HepG2 (cell line): Measurements from ENCODE around the gene GART. TPM values are rescaled to one million over a fixed set of nuclear protein-coding genes. Genes with fewer than 3 reads are reported as not detected.

Source experiments
- AHR ChIP-seq: IDR thresholded peaks from 2 replicates; pipeline ENCODE4 v1.6.1; 2018; ENCODE audit warnings: missing genetic modification reagents, missing compliant biosample characterization
- CSRNP1 ChIP-seq: sonication (generic); formaldehyde crosslinking; IDR thresholded peaks from 2 replicates; pipeline ENCODE4 v1.8.1; 2023; ENCODE audit warnings: mild to moderate bottlenecking, missing genetic modification reagents
- FOSL2 ChIP-seq: sonication (generic); formaldehyde crosslinking; IDR thresholded peaks from 2 replicates; pipeline ENCODE4 v1.4.0; 2020; ENCODE audit warnings: missing genetic modification reagents
- GABPA ChIP-seq, 2 experiments: IDR thresholded peaks; 2 replicates each; pipeline ENCODE4 v1.6.1; 2011 to 2016; ENCODE audit warnings: low read depth in 2 of 2, low read length in 1 of 2, missing biosample characterization in 1 of 2, missing genetic modification characterization in 1 of 2
- GRHL1 ChIP-seq: sonication (generic); formaldehyde crosslinking; conservative IDR thresholded peaks from 2 replicates; pipeline ENCODE4 v1.8.0; 2022; ENCODE audit warnings: missing genetic modification reagents
- MAX ChIP-seq: IDR thresholded peaks from 2 replicates; pipeline ENCODE4 v1.6.1; 2012; ENCODE audit warnings: inconsistent platforms
- MBD4 ChIP-seq: IDR thresholded peaks from 2 replicates; pipeline ENCODE4 v1.6.1; 2012; ENCODE audit warnings: low read length, inconsistent platforms, borderline replicate concordance
- MEF2D ChIP-seq: sonication (generic); formaldehyde crosslinking; IDR thresholded peaks from 2 replicates; pipeline ENCODE4 v1.5.1; 2020; ENCODE audit warnings: mild to moderate bottlenecking, missing genetic modification reagents
- MYC ChIP-seq: sonication (generic); formaldehyde crosslinking; IDR thresholded peaks from 2 replicates; pipeline ENCODE4 v1.9.0; 2021; ENCODE audit warnings: missing genetic modification reagents, borderline replicate concordance
- ONECUT2 ChIP-seq: sonication (generic); formaldehyde crosslinking; IDR thresholded peaks from 2 replicates; pipeline ENCODE4 v1.4.0; 2020; ENCODE audit warnings: missing genetic modification reagents
- RFX3 ChIP-seq: IDR thresholded peaks from 2 replicates; pipeline ENCODE4 v1.6.1; 2016; ENCODE audit warnings: missing biosample characterization, missing genetic modification reagents
- SIN3B ChIP-seq: fragments of 150-350 bp; IDR thresholded peaks from 2 replicates; pipeline ENCODE4 v1.6.1; 2014; ENCODE audit warnings: low read length
- SRF ChIP-seq: IDR thresholded peaks from 2 replicates; pipeline ENCODE4 v1.6.1; 2011; ENCODE audit warnings: mild to moderate bottlenecking, low read depth, low read length, moderate library complexity
- TRIM24 ChIP-seq: sonication (generic); formaldehyde crosslinking; IDR thresholded peaks from 2 replicates; pipeline ENCODE4 v1.8.0; 2022; ENCODE audit warnings: mild to moderate bottlenecking, missing genetic modification reagents
- ZBTB20 ChIP-seq: sonication (generic); formaldehyde crosslinking; IDR thresholded peaks from 2 replicates; pipeline ENCODE4 v1.8.1; 2023; ENCODE audit warnings: missing genetic modification reagents, low read depth, mild to moderate bottlenecking, borderline replicate concordance
- ZBTB33 ChIP-seq: sonication (generic); formaldehyde crosslinking; IDR thresholded peaks from 2 replicates; pipeline ENCODE4 v1.4.0; 2020; ENCODE audit warnings: missing genetic modification reagents
- ZNF230 ChIP-seq: sonication (generic); formaldehyde crosslinking; IDR thresholded peaks from 2 replicates; pipeline ENCODE4 v1.4.0; 2020; ENCODE audit warnings: mild to moderate bottlenecking, missing genetic modification reagents
- ZNF33A ChIP-seq: sonication (generic); formaldehyde crosslinking; IDR thresholded peaks from 2 replicates; pipeline ENCODE4 v1.5.1; 2020; ENCODE audit warnings: missing genetic modification reagents, mild to moderate bottlenecking, moderate library complexity, borderline replicate concordance
- ZNF350 ChIP-seq: sonication (generic); formaldehyde crosslinking; IDR thresholded peaks from 2 replicates; pipeline ENCODE4 v1.4.0; 2020; ENCODE audit warnings: mild to moderate bottlenecking, low read depth, missing genetic modification reagents, borderline replicate concordance
- ZNF484 ChIP-seq: sonication (generic); formaldehyde crosslinking; IDR thresholded peaks from 2 replicates; pipeline ENCODE4 v1.5.1; 2020; ENCODE audit warnings: mild to moderate bottlenecking, low read depth, missing genetic modification reagents, borderline replicate concordance
- ZNF605 ChIP-seq: sonication (generic); formaldehyde crosslinking; IDR thresholded peaks from 2 replicates; pipeline ENCODE4 v1.8.0; 2022; ENCODE audit warnings: mild to moderate bottlenecking, missing genetic modification reagents
- ZNF709 ChIP-seq: sonication (generic); formaldehyde crosslinking; IDR thresholded peaks from 2 replicates; pipeline ENCODE4 v1.5.0; 2020; ENCODE audit warnings: mild to moderate bottlenecking, missing genetic modification reagents
- ZNF776 ChIP-seq: sonication (generic); formaldehyde crosslinking; IDR thresholded peaks from 2 replicates; pipeline ENCODE4 v1.4.0; 2020; ENCODE audit warnings: mild to moderate bottlenecking, missing genetic modification reagents
- polyA plus RNA-seq, 8 experiments: library from polyadenylated mRNA; depleted of rRNA in 3 of 8; stranded (reverse) in 7 of 8; unstranded in 1 of 8; fragments of >200 nt; fragmentation: Illumina TruSeq in 4 of 8; extraction: Trizol in 4 of 8; gene quantifications; 2 replicates each; pipeline versions ENCODE4 v1.2.1 to v1.2.3, GENCODE V29; 2011 to 2016; ENCODE audit warnings: low read depth in 4 of 8, missing spikeins in 1 of 8, mixed read lengths in 1 of 8; ENCODE audit not compliant: insufficient read depth in 1 of 8
- total RNA-seq, 5 experiments: library from RNA; depleted of rRNA; stranded (reverse); fragments of >200 nt; fragmentation: Illumina TruSeq; extraction: Trizol; gene quantifications; 2 replicates each; pipeline ENCODE4 v1.2.3, GENCODE V29; 2016; ENCODE audit warnings: low read depth in 1 of 5

Gene GART
- total and polyA plus RNA-seq, 2 of the 13 experiments (the other 11 are each of a cell fraction or from before 2014, with no cell fraction given), result 17.9 to 109 TPM

GRCh38 chr21:33588485-33589335 is 46.8 kb upstream of the GART start, which contains the start of gene DONSON (continued):
- TF ChIP-seq ZBTB33 (no peak), ZNF350 (CRISPR knock-in tag) (peak; percentile 47; the same call in 1 of the 2 replicates), TRIM24 (CRISPR knock-in tag) (no peak), ZNF776 (CRISPR knock-in tag) (no peak), SIN3B (no peak), MBD4 (no peak), ZNF33A (CRISPR knock-in tag) (no peak), ZBTB20 (CRISPR knock-in tag) (no peak; the same call in 1 of the 2 replicates), CSRNP1 (CRISPR knock-in tag) (no peak; the same call in 1 of the 2 replicates), ZNF484 (0 out of 2 replicates have a peak, but pooled peaks have one; percentile 75), ZNF605 (peak; percentile 85), ZNF230 (0 out of 2 replicates have a peak, but pooled peaks have one; percentile 61), GABPA (IDR thresholded peaks at IDR 0.05; ENCODE audit: low read depth, low read length) (no peak), GABPA (CRISPR knock-in tag; IDR thresholded peaks at IDR 0.05; ENCODE audit: low read depth) (no peak), MEF2D (peak; percentile 48; the same call in 1 of the 2 replicates), ZNF709 (peak; percentile 65), AHR (CRISPR knock-in tag) (0 out of 2 replicates have a peak, but pooled peaks have one; percentile 40), SRF (no peak), FOSL2 (peak; percentile 22; the same call in 1 of the 2 replicates), GRHL1 (no peak), ONECUT2 (CRISPR knock-in tag) (0 out of 2 replicates have a peak, but pooled peaks have one; percentile 25), RFX3 (CRISPR knock-in tag) (no peak), MYC (CRISPR knock-in tag) (peak; percentile 66), MAX (no peak; the same call in none of the 2 replicates)
